ENCODE measurements around the gene ETNK2. TPM values are rescaled to one million over a fixed set of nuclear protein-coding genes. Genes with fewer than 3 reads are reported as not detected.

The ETNK2 gene
- total and polyA plus RNA-seq, 2 of the 8 experiments (the other 6 are each of a cell fraction or from before 2014, with no cell fraction given): 20.1 to 26.7 TPM

DNA sequence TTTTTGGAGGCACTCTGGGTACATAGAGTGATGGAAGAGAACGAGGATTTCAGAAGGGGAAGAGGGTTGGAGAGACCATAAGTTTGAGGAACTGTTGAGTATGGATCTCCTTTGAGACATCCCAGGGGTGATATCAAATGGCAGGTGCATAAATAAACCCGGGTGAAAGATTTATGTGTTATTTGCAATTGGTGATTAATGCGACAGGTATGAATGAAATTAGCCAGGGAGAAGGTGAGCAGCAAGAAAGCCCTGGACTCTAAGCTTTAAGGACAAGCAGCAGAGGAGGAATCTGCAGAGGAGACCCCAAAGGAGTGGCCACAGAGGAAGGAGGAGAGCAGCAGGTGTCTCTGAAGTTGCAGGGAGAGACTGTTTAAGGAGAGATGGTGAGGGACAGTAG lies 23.1 kb upstream of the ETNK2 start:
- no peak overlapping the region for H4K91ac ChIP-seq (replicated peaks; ENCODE audit: insufficient read length, low read length)
- H3K4me2 ChIP-seq (ENCODE audit: insufficient read depth in 1 of 2, low read depth in 2 of 2, low read length in 2 of 2): no peak overlapping the region
- H2BK20ac ChIP-seq (ENCODE audit: low read length): no peak overlapping the region
- no peak overlapping the region for H3K4ac ChIP-seq (replicated peaks; ENCODE audit: insufficient read length, low read depth, low read length)
- no peaks in the 10 kb centered on the region for H3K23me2 ChIP-seq (ENCODE audit: low read depth, low read length)
- DNase-seq (ENCODE audit: low read depth in 1 of 2, low spot score in 2 of 2) (no peak), FAIRE-seq (no peak)
- no peak overlapping the region for H2BK15ac ChIP-seq (ENCODE audit: low read length)
- CTCF ChIA-PET (ENCODE audit: partially characterized antibody): interaction anchor here (1.0 to 10.6 kb wide), 10 partner anchors 14 to 224 kb away, joined by 3 to 106 read pairs (median 6); no protein-coding TSS in a partner anchor
- no peak overlapping the region for H2BK5ac ChIP-seq (ENCODE audit: low read depth, low read length)
- no peak overlapping the region for H2AFZ ChIP-seq (ENCODE audit: low read length)
- H3K23ac ChIP-seq (ENCODE audit: insufficient read length): no peak overlapping the region
- H3K36me3 ChIP-seq (ENCODE audit: control insufficient read depth in 2 of 4, insufficient read depth in 4 of 4, low read length in 3 of 4): no peaks in the 10 kb centered on the region; a peak in 1 of 8 replicates
- TF ChIP-seq CHD1 (IDR thresholded peaks at IDR 0.05; ENCODE audit: low read depth, low read length): no peak
- TF ChIP-seq BACH1 (IDR thresholded peaks at IDR 0.05; ENCODE audit: low read length): no peak
- no peak for TF ChIP-seq CTBP2 (IDR thresholded peaks at IDR 0.05; ENCODE audit: borderline replicate concordance, insufficient read depth, insufficient read length, low read length)
- no peak for TF ChIP-seq POLR2AphosphoS5 (IDR thresholded peaks at IDR 0.05; ENCODE audit: low read depth, low read length)
- TF ChIP-seq NANOG (IDR thresholded peaks at IDR 0.05; ENCODE audit: insufficient read depth, low read depth, low read length, poor library complexity, severe bottlenecking): no peak
- TF ChIP-seq CEBPB (IDR thresholded peaks at IDR 0.05; ENCODE audit: low read depth, low read length): no peak
- no peak for TF ChIP-seq ASH2L (IDR thresholded peaks at IDR 0.05; ENCODE audit: low read length)
- no peak for TF ChIP-seq JUN (IDR thresholded peaks at IDR 0.05; ENCODE audit: low read depth, low read length)
- no peak for TF ChIP-seq EGR1 (IDR thresholded peaks at IDR 0.05; ENCODE audit: borderline replicate concordance, low read depth, low read length)
- TF ChIP-seq HDAC6 (IDR thresholded peaks at IDR 0.05; ENCODE audit: low read depth, low read length): no peak
- TF ChIP-seq KDM1A (IDR thresholded peaks at IDR 0.05; ENCODE audit: borderline replicate concordance, low read length): no peak
- no peak for TF ChIP-seq TEAD4 (IDR thresholded peaks at IDR 0.05; ENCODE audit: low read depth, low read length)
- no peak overlapping the region for H2BK12ac ChIP-seq (ENCODE audit: low read depth, low read length)
- 0 out of 7 replicates have a peak, but pooled peaks cover 0 to 2% (median under 1%) of the 10 kb centered on the region in 4 experiments for H3K27me3 ChIP-seq (replicated peaks in 1 of 4; ENCODE audit: control insufficient read depth in 3 of 4, extremely low read depth in 1 of 4, insufficient read depth in 3 of 4, low read length in 3 of 4)
- no peak overlapping the region for H3K27ac ChIP-seq (ENCODE audit: low read depth, low read length)
- H4K5ac ChIP-seq (ENCODE audit: insufficient read length, low read depth, low read length): no peak overlapping the region
- H4K8ac ChIP-seq (ENCODE audit: extremely low read depth, insufficient read depth, low read length): no peak overlapping the region
- no peak overlapping the region for H3K18ac ChIP-seq (ENCODE audit: extremely low read depth, low read length)
- no peak overlapping the region for H3K4me3 ChIP-seq (ENCODE audit: extremely low read depth in 1 of 4, insufficient read depth in 2 of 4, low read depth in 3 of 4, low read length in 4 of 4)
- no peaks in the 10 kb centered on the region for H3K79me2 ChIP-seq (ENCODE audit: control insufficient read depth in 1 of 2, insufficient read depth in 2 of 2, low read length in 2 of 2)
- WGBS, 2 experiments (ENCODE audit: extremely low coverage in 1 of 2, insufficient coverage in 1 of 2, insufficient read length in 1 of 2, insufficient replicate concordance in 2 of 2, low coverage in 1 of 2, low lambda C conversion rate in 2 of 2, missing lambda C conversion rate in 1 of 2): 90 to 100% methylated on average over 1 to 3 of the region's 3 CpGs
- no peak overlapping the region for H2AK5ac ChIP-seq (ENCODE audit: low read depth, low read length)
- no peak overlapping the region for H3K14ac ChIP-seq (ENCODE audit: insufficient read length)
- POLR2A ChIA-PET (ENCODE audit: partially characterized antibody): no interaction called here
- no peak overlapping the region for H3K56ac ChIP-seq (replicated peaks; ENCODE audit: insufficient read length, low read depth, low read length)
- no peaks in the 10 kb centered on the region for H3K79me1 ChIP-seq (ENCODE audit: low read depth, low read length)
- no peak overlapping the region for H2BK120ac ChIP-seq (replicated peaks; ENCODE audit: low read depth, low read length)
- peaks cover 7 to 11% of the 10 kb centered on the region in 2 experiments for H3K9me3 ChIP-seq (ENCODE audit: insufficient read depth in 2 of 2, low read depth in 1 of 2, low read length in 1 of 2)
- H3K4me1 ChIP-seq (replicated peaks in 1 of 4; ENCODE audit: control insufficient read depth in 3 of 4, insufficient read depth in 4 of 4, low read length in 3 of 4): no peaks in the 10 kb centered on the region
- H4K20me1 ChIP-seq (replicated peaks in 1 of 2; ENCODE audit: control insufficient read depth in 1 of 2, insufficient read depth in 2 of 2, low read length in 2 of 2): no peaks in the 10 kb centered on the region
- no peak overlapping the region for H3K9ac ChIP-seq (replicated peaks in 1 of 4; ENCODE audit: extremely low read depth in 1 of 4, low read depth in 3 of 4, low read length in 3 of 4)
